ENCODE results near the gene DNAH11.

Gene DNAH11

DNA sequence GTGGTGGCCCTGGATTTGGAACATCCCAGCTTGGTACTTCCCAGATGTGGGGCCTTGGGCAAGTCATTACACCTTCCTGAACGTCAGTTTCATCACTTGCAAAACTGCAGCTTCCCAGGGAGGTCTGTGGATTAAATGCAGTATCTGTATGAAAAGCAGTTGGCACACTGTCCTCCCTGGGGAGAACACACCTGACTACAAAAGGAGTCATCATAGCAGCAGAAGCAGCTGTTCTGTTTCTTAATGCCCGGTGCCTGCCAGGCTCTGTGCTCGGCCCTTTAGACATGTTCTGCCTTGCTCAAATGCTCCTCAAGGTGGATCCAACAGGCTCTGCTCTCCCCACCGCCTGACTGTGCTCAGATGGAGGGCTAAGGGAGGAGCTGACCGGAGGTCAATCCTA is 371.8 kb downstream of the DNAH11 start:
- TF ChIP-seq, protein P1, sequence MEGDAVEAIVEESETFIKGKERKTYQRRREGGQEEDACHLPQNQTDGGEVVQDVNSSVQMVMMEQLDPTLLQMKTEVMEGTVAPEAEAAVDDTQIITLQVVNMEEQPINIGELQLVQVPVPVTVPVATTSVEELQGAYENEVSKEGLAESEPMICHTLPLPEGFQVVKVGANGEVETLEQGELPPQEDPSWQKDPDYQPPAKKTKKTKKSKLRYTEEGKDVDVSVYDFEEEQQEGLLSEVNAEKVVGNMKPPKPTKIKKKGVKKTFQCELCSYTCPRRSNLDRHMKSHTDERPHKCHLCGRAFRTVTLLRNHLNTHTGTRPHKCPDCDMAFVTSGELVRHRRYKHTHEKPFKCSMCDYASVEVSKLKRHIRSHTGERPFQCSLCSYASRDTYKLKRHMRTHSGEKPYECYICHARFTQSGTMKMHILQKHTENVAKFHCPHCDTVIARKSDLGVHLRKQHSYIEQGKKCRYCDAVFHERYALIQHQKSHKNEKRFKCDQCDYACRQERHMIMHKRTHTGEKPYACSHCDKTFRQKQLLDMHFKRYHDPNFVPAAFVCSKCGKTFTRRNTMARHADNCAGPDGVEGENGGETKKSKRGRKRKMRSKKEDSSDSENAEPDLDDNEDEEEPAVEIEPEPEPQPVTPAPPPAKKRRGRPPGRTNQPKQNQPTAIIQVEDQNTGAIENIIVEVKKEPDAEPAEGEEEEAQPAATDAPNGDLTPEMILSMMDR (IDR thresholded peaks at IDR 0.05; ENCODE audit: low read length, missing control alignments), result no peak

DNA sequence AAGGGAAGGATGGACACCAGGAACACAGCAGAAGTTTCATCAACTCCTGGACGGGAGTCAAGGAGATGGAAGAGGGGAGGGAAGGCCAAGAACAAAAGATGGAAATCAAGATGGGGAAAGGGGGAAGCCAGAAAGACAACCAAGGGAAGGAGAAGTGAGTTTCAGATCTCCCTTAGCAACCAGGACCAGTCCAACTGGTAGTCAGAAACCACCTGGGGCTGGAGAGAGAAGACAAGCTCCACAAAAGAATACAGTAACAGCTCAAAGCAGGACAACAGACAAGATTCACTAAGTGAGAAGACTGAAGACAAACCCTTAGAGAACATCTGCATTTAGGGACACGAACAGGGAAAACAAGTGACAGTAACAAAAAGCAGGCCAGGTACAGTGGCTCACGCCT is 372.3 kb downstream of the DNAH11 start:
- no peak overlapping the region for H3K4me3 ChIP-seq (replicated peaks; ENCODE audit: low read depth, low read length)
- TF ChIP-seq, protein P1 (IDR thresholded peaks at IDR 0.05; ENCODE audit: low read length, missing control alignments), result no peak
- DNase-seq (ENCODE audit: low read depth), result no peak

More for the DNA sequence above, 371.8 kb downstream of the DNAH11 start:
- no peak overlapping the region for H3K4me3 ChIP-seq (replicated peaks; ENCODE audit: low read depth, low read length)
- no peak for DNase-seq (ENCODE audit: low read depth)

DNA sequence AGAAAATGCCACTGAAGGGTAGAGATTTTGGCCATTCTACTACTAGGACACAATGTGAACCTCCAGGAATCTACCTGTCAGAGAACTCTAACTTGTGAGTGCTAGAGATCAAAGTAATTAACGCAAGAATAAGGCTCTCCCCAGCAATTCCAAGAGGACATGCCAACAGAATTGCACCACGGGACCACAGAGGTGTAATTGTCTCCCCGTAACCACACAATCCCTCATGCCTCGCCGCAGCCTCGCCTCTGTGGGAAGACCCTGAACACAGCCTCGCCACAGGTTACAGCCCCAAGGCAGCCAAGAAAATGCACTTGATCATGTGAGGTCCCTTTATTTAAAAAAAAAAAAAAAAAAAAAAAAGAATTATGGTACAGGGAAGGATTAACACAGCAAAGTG is 373.3 kb downstream of the DNAH11 start:
- no peak for DNase-seq (ENCODE audit: low read depth)
- TF ChIP-seq, protein P1 (IDR thresholded peaks at IDR 0.05; ENCODE audit: low read length, missing control alignments), result no peak
- no peak overlapping the region for H3K4me3 ChIP-seq (replicated peaks; ENCODE audit: low read depth, low read length)

- TF ChIP-seq, protein P1 (IDR thresholded peaks at IDR 0.05; ENCODE audit: low read length, missing control alignments), result no peak
- H3K4me3 ChIP-seq (replicated peaks; ENCODE audit: low read depth, low read length), result no peak overlapping the region
- no peak for DNase-seq (ENCODE audit: low read depth)
Observed at GRCh38 chr7:21916629-21917028, 373.8 kb downstream of the DNAH11 start.

GRCh38 chr7:21918216-21918615 is 375.4 kb downstream of the DNAH11 start:
- TF ChIP-seq, protein P1 (IDR thresholded peaks at IDR 0.05; ENCODE audit: low read length, missing control alignments), result no peak

DNA sequence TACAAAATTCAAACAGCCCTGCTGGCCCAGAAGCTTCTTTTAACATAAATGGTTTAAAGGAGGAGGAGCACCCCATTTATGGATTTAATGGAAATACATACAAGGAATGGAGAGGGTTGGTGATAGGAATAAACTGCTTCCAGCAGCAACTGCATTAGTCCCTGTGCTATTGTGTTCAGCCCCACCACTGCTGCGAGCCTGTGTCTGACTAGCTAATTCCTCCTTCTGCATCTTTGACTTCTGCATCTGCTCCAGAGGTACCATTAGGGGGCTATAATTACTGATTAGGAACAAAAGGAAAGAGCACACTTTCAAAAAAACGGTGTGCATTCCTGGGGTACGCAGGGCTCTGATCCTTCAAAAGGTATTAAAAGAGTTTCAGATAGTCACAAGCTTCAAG is 378.1 kb downstream of the DNAH11 start:
- H3K4me3 ChIP-seq (replicated peaks; ENCODE audit: low read depth, low read length), result no peak overlapping the region
- TF ChIP-seq, protein P1 (IDR thresholded peaks at IDR 0.05; ENCODE audit: low read length, missing control alignments), result no peak

More at GRCh38 chr7:21918216-21918615, 375.4 kb downstream of the DNAH11 start:
- DNase-seq (ENCODE audit: low read depth), result no peak
- no peak overlapping the region for H3K4me3 ChIP-seq (replicated peaks; ENCODE audit: low read depth, low read length)

GRCh38 chr7:21922605-21923004 is 379.8 kb downstream of the DNAH11 start:
- no peak for DNase-seq (ENCODE audit: low read depth)
- no peak overlapping the region for H3K4me3 ChIP-seq (replicated peaks; ENCODE audit: low read depth, low read length)
- TF ChIP-seq, protein P1 (IDR thresholded peaks at IDR 0.05; ENCODE audit: low read length, missing control alignments), result no peak

More for the DNA sequence above, 378.1 kb downstream of the DNAH11 start:
- no peak for DNase-seq (ENCODE audit: low read depth)
